ENCODE measurements around the gene SCN8A.

- TF ChIP-seq CTCF (IDR thresholded peaks at IDR 0.05) (no peak), POLR2A (IDR thresholded peaks at IDR 0.05) (no peak)
These were observed 111.6 kb downstream of the SCN8A start for GRCh38 chr12:51702587-51702986.
